Measurements from ENCODE around the gene KRTAP10-9.
"Not testable (repeated sequence)": the region's sequence is repeated elsewhere in the genome, so short reads cannot be mapped to it uniquely, and the experiment has no call there.

Gene KRTAP10-9, protein sequence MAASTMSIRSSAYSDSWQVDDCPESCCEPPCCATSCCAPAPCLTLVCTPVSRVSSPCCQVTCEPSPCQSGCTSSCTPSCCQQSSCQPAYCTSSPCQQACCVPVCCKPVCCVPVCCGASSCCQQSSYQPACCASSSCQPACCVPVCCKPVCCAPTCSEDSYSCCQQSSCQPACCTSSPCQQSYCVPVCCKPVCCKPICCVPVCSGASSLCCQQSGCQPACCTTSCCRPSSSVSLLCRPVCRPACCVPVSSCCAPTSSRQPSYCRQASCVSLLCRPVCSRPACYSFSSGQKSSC

DNA sequence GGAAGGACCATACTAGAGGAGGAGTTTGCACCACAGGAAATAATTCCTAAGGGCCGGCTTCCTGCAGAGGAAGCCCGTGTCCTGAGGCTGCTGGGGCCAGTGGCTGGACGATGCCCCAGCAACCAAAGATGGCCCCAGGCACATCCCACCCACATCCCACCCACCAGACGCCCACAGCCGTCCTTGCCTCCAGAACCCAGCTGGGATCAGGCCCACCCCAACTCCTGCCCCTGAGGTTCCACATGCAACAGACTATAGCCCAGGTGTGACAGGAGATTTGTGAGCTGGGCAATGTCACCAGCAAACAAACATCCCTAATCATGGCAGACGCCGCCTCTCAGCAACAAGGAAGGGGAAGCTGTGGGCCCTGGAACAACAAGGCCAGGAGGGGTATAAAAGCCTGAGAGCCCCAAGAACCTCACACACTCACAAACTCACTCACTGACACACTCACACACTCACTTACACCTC lies at the start of gene KRTAP10-9:
KRTAP10-9 (plus strand) TSS at position 421 of the 471 bp plus-strand sequence. CDS start 79 bp downstream, outside the sequence.
- DNase-seq, result no peak

DNA sequence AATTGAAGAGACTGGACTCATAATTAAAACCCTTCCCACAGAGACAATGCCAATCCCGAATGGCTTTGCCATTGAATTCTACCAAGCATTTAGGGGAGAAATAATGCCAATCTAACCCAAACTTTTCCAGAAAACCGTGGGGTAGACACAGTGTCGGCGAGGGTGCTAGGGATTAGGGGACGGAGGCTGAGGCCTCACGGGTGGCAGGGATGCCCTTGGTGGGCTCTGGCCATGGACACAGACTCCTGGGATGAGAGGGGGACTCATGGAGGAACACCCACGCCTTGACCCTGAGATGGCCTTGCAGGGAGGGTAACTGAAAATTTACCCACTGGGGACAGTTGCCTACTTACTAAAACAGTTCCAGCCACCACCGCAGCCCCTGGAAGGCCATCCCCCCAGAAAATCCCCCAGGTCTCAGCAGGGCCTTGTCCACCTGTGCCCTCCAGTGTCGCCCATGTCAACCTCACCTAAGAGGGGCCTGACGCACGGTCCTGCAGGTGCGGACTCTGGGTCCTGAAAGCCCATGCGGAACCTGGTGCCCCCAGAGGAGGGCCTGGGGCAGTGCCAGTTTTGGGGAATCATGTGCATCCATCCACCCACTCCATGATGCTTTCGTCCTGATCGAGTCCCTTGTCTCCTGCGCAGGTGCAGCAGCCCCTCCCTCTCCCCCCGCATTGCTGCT lies 48.4 kb upstream of the KRTAP10-9 start:
- DNase-seq, result no peak

DNA sequence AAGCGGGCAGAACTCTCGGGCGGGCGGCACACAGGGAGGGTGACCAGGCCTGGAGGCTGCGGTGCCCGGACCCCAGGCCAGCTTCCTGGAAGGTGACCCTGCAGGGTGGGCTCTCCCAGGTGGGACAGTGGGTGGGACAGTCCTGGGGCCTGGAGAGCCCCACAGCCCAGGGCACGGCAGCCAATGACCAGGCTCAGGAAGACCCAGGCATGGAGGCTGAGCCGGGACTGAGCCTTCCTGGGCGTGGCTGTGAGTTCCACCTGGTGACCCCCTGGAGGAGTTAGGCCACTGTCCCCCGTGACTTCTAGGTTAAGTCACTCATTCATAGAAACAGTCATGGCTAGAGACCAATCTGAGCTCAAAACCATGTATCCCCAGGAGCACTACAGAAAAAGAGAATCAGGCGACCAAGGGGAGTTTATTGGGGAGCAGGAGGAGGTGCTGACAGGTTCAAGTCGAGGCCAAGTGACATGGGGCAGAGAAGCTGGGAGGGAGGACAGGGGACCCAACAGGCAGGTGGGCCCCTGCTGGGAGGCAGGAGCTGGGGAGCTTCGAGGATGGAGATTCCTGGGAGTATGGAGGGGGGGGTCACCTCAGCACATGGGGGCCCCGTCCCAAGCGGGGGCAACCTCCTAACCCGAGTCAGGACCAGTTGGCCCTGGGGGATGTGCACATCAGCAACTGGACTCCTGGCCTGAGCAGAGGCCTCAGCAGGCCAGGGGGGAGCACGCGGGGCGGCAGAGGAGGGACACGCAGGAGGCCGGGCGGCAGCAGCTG lies 47.6 kb upstream of the KRTAP10-9 start:
- DNase-seq, result no peak

DNA sequence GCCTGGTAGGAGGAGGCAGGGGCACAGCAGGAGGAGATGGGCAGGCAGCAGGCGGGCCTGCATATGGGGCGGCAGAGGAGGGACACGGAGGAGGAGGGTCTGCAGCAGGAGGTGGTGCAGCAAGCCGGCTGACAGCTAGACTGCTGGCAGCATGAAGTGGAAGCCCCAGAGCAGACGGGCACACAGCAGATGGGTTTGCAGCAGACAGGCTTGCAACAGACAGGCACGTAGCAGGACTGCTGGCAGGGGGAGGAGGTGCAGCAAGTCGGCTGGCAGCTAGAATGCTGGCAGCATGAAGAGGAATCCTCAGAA lies 47.1 kb upstream of the KRTAP10-9 start:
- DNase-seq, result no peak

DNA sequence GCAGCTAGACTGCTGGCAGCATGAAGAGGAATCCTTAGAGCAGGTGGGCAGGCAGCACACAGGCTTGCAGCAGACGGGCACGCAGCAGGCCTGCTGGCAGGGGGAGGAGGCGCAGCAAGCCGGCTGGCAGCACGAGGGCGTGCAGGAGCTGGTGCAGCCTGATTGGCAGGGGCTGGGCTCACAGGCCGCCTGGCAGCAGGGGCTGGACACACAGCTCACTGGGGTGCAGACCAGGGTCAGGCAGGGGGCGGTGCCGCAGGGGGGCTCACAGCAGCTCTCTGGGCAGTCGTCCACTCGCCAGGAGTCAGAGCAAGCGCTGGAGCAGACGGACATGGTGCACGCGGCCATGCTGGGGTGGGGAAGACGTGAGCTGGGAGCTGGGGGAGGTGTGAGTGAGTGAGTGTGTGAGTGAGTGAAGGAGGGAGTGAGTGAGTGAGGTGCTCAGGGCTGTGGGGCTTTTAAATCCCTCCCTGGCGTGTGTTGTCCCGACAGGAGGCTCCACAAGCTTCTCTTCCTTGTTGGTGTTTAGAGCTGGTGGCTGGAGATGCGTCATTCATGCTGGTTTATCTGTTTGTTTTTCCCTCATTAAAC lies 46.6 kb upstream of the KRTAP10-9 start, which contains the start of gene KRTAP10-5:
KRTAP10-5 (minus strand) TSS at position 374 of the 591 bp plus-strand sequence; CDS start at position 348, 26 bp downstream.
- not testable (repeated sequence) for DNase-seq

DNA sequence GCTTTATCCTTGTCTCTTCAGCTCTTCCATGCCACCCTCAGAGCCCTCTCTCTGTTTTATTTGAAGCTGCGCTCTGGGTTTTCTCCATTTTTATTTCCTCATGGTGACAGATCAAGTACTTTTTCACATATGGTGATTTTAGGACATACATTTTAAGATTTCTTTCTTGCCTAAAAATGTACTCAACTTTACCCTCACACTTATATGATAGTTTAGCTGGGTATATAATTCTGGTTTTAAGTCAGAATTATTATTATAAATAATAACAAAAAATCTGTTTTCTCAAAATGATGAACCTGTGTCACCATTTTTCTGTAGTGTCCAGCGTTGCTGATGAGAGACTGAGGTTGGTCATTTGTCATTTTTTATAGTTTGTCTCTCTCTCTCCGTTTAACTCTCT lies 45.7 kb upstream of the KRTAP10-9 start:
- no peak for DNase-seq

DNA sequence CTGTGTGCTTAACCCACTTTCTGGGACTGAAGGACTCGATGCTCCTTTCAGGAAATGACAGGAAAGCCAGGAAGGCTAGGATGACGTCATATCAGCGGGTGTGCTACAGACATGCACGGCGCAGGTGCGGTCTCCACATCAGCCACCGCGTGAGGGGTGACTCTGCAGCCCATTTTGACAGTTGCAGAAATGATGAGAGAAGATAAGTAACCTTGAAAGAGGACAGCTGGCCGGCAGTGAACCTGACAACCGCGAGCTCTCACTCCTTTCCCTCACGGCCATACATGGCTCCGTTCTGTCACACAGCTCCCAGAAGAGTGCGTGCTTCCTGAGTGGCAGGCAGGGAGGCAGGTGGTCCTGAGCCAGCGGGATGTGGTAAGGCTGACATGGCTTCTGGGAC lies 44.8 kb upstream of the KRTAP10-9 start:
- DNase-seq, result no peak

DNA sequence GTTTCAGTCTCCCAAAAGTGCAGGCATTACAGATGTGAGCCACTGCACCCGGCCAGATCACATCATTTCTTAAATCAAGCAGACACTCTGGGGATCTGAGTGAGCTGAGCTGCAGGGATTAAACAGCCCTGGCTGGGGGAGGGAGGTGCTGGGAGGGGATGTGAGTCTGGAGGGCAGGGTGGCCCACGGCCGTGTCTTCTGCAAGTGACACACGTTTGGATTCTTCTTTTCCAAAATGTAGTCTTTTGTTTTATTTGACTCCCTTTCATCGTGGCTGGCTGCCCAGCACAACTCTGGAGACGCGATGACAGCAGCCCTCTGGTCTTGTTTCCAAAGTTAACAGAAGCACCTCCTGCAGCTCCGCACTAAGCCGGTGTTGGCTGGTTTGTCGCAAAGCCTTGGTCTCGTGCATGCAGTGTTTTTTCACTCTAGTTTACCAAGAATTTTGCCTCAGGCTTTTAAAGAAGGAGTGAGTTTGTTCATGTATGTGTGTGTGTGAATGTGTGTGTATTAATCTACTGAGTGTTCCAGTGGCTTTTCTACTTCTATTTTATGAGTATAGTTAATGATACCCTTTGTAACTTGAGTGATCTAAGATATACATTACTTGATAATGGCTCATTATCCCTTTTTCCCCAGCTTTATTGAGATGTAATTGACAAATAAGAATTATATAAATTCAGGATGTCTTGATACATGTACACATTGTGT lies 43.6 kb upstream of the KRTAP10-9 start:
- DNase-seq, result no peak

DNA sequence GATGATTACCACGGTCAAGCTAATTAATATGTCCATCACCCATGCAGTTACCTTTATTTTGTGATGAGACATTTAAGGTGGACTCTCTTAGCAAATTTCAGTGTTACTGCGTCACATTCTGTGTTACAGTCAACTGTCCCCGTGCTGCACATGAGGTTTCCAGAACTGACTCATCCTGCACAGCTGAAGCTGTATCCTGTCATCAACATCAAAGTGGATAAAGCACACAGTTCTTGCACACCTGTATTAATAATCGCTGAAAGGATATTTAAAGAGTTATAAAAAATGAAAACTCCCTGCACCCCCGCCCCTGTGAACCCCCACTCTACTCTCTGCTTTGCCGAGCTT lies 43.1 kb upstream of the KRTAP10-9 start:
- DNase-seq, result no peak

DNA sequence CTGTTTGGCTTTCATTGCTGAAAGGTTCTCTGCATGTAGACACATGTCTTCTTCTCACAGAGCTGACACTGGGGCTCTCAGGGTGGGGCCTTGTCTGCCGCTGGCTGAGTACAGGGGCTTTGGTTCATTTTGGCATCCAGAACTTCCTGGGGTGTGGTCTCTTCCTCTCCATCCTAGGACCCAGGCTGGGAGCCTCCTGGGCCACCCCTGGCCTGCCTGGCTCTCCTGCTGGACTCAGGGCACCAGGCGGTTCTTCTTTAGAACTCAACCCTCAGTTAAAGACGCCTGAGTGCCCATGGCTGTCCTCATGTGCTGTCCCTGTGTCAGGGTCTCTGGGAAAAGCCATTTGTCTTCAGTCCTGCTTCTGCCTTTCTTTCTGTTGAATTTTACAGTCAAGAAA lies 41.0 kb upstream of the KRTAP10-9 start:
- no peak for DNase-seq

DNA sequence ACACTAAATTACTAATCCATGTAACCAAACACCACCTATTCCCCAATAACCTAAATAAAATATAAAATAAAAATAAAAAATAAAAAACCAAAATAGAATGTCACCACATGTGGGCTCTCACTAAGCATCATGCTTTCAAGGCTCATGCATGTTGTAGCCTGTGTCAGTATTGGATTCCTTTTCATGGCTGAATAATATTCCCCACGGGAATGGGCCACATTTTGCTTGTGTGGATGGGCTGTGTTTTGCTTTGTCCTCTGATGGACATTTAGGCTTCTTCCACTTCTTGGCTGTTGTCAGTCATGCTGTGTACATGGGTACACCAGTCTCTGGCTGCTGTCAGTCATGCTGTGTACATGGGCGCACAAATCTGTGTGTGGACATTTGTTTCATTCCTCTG lies 37.8 kb upstream of the KRTAP10-9 start:
- no peak for DNase-seq

DNA sequence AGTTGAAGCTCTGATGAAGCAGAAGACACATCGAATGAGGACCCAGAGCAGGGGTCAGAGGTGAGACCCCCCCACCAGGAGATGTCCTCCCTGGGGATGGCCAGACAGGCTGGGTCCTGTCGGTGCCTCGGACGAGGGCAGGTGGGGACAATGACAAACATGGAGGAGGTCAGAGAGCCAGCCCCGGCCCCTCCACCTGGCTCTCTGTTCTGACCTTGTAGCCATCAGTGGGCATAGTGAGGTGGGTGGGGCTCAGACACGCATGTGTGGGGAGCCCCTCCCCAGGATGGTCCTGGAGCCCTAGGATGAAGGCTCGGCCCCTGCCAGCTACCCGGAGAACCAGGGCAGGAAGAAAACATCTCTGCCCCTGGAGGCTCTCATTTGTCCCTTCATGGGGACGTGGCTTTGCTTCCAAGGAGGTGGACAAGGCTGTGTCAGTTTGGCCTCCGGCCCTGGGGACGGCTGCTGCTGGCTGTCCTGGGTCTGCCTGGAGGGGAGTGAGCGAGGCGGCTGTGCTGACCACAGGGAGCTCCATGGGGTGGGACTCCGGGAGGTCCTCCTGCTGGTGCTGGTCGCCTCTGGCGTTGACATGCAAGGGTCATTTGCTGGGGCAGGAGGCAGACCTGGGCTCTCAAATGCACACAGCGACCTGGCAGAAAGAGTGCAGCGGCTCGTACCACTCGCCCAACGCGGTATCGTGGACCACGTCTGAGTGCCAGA lies 37.1 kb upstream of the KRTAP10-9 start:
- DNase-seq, result no peak

DNA sequence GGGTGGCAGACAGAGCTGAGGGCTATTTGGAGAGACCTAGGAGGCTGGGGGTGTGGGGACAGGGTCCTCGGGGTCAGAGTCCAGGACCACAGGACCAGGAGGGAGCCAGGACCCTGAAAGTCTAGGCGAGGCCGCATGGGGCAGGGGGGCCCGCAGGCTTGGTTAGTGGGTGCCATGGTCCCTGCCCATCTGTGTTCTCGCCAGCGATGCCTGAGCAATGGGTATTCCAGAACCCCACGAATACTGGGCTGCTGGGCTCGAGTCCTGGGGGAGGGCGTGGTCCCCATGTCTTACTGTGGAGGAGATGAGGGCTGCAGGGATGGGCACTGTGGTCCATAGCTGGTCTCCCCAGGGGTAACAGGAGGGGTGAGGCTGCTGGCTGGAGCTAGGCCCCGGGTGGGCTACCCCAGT lies 36.6 kb upstream of the KRTAP10-9 start:
- DNase-seq, result no peak

DNA sequence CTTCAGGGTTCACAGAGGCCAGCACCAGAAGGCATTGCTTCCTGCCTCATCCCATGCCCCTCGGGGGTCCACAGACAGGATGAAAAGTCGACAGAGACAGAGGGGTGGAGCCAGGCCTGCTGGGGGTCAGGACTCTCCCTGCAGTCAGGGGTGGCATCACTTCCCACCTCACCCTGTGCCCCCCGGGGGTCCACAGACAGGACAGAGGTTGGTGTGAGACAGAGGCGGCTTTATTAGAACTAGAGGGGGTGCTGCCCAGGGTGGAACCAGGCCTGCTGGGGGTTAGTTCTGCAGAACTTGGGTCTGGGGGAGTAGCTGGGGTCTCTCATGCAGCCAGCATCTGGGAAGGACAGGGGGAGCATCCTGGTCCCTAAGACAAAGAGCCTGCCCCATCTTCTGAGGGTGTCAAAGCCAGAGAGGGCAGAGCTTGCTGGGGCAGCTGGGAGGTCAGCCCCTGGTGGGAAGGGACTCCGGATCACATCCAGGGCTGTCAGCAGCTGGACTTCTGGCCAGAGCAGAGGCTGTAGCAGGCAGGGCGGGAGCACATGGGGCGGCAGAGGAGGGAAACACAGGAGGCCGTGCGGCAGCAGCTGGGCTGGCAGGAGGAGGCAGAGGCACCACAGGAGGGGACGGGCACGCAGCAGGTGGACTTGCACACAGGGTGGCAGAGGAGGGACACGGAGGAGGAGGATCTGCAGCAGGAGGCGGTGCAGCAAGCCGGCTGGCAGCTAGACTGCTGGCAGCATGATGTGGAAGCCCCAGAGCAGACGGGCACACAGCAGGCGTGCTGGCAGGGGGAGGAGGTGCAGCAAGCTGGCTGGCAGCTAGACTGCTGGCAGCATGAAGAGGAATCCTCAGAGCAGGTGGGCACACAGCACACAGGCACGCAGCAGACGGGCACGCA lies 35.7 kb upstream of the KRTAP10-9 start:
- DNase-seq, result not testable (repeated sequence)

DNA sequence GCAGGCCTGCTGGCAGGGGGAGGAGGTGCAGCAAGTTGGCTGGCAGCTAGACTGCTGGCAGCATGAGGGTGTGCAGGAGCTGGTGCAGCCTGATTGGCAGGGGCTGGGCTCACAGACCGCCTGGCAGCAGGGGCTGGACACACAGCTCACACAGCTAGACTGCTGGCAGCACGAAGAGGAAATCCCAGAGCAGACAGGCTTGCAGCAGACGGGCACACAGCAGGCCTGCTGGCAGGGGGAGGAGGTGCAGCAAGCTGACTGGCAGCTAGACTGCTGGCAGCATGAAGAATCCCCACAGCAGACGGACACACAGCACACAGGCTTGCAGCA lies 35.1 kb upstream of the KRTAP10-9 start:
- DNase-seq, result not testable (repeated sequence)

DNA sequence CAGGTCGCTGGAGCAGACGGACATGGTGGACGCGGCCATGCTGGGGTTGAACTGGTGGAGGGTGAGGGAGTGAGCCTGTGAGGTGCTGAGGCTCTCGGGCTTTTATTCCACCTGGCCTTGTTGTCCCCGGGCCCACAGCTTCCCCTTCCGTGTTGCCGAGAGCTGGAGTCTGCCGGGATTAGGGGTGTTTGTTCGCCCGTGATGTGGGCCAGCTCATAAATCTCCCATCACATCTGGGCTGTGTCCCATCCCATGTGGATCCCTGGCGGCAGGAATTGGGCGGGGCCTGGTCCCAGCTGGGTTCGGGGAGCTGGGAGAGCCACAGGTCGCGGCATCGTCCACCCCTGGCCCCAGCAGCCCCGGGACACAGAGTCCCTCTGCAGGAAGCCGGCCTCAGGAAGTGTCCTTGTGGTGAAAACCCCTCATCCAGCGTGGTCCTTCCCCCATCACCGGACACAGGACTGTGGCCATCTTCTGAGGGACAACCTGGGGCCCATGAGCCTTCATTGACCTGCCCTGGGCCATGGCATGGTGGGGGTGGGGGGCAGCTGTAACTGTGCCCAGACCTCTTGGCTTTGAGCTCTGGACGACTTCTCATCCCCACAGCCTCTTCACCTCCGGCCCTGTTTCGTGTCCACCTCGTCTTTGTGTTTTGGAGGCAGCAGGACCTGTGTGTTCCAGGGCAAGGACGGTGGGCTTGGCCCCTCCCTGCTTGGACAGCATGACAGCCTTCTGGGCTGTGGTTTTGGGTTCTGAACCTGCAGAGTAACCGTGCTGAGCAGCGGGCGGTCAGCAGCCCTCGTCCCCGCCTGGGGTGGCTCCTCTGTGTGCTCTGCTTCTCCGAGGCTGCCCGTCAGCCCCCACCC lies 34.2 kb upstream of the KRTAP10-9 start, which contains the start of gene KRTAP10-6:
KRTAP10-6 (minus strand) TSS at position 60 of the 866 bp plus-strand sequence; CDS start at position 39, 21 bp downstream.
- no peak for DNase-seq

DNA sequence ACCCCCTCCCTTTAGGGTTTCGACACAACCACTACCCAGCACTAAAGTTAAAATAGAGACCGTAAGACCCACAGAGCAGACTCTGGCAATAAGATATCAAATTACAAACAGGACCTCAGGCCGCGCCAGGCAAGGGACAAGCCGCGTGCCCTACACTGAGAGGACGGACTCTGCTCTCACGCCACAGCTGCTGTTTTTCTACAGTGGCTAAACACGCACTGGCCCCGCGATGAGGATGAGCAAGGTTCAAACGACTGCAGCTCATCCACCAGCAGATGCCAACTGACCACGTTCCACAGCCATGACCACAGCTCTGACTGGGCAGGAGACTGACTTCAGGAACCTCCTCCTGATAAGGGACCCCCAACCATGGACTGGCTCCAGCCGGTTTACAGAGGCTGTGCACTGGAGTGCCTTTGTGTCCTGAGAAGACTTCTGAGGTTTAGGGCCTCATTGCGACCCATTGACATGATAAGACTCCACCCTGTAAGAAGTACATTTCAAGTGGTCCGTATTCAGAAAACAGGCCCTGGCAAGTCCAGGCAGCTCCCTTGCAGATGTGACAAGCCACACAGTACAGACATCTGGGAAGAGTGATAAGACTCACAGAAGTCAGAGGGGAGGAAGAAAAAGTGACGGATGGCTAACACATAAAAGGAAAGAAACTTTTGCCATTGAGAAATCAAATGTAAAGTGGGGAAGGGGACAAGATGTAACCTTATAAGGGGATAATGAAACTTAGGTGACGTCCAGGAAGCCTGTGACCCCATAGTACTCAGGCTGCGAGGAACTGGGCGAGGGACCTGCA lies 33.1 kb upstream of the KRTAP10-9 start:
- no peak for DNase-seq
